Gastrocnemius medialis (tissue), 4 donors: ENCODE results near the gene SFTPA1. TPM values are rescaled to one million over a fixed set of nuclear protein-coding genes. Genes with fewer than 3 reads are reported as not detected.
"Not testable (repeated sequence)": the region's sequence is repeated elsewhere in the genome, so short reads cannot be mapped to it uniquely, and the experiment has no call there.

Experiments used
- ATAC-seq, 2 donors: fragments of 150-250 bp; one replicate each; pipeline ENCODE4 v1.9.1; 2016
- DNase-seq, 2 donors: peaks; one replicate each; pipeline ENCODE4 v3.0.0-alpha.2; 2019
- H3K27ac ChIP-seq, 4 donors: fragments of 200-600 bp; sonication (generic); 1 replicate in 1 of 4; 2 replicates in 3 of 4; pipeline ENCODE4 v1.5.1; 2016 to 2018; ENCODE audit warnings: mild to moderate bottlenecking in 2 of 4, moderate library complexity in 1 of 4
- H3K27me3 ChIP-seq, 3 donors: fragments of 200-600 bp; sonication (generic) in 2 of 3; 1 replicate in 1 of 3; 2 replicates in 2 of 3; pipeline versions ENCODE4 v1.5.1 to v1.6.0; 2016 to 2019; ENCODE audit warnings: mild to moderate bottlenecking in 1 of 3, moderate library complexity in 1 of 3
- H3K36me3 ChIP-seq, 2 donors: fragments of 200-600 bp; sonication (generic) in 1 of 2; one replicate each; pipeline ENCODE4 v1.5.1; 2017 to 2018
- H3K4me1 ChIP-seq, 2 donors: fragments of 200-600 bp; sonication (generic) in 1 of 2; one replicate each; pipeline ENCODE4 v1.5.1; 2016 to 2017; ENCODE audit warnings: mild to moderate bottlenecking in 2 of 2
- H3K4me3 ChIP-seq, 4 donors: fragments of 200-600 bp; sonication (generic) in 3 of 4; 1 replicate in 1 of 4; 2 replicates in 3 of 4; pipeline ENCODE4 v1.5.1; 2016 to 2019; ENCODE audit warnings: mild to moderate bottlenecking in 2 of 4
- H3K9me3 ChIP-seq, 3 donors: fragments of 200-600 bp; sonication (generic) in 2 of 3; 1 replicate in 1 of 3; 2 replicates in 2 of 3; pipeline ENCODE4 v1.5.1; 2016 to 2019
- POLR2A ChIP-seq, 2 donors: fragments of 450-650 bp; IDR thresholded peaks; one replicate each; pipeline ENCODE4 v1.6.1; 2017; ENCODE audit warnings: antibody characterized with exemption in 2 of 2, mild to moderate bottlenecking in 2 of 2, moderate library complexity in 2 of 2
- in situ Hi-C, 4 donors: fragments of 200-750 bp; cut with MboI; loops; one replicate each; pipeline versions ENCODE4 v1.15.0 to v1.8.0; 2017; ENCODE audit warnings: low sequenced_read_pairs in 4 of 4
- intact Hi-C: fragments of 100-400 bp; cut with DNase I; formaldehyde crosslinking; loops from one replicate; pipeline ENCODE4 v1.15.1; 2023; ENCODE audit warnings: low total_unique reads
- total RNA-seq, 4 donors: library from RNA; depleted of rRNA; stranded (reverse); fragments of >200 nt; gene quantifications; one replicate each; pipeline versions ENCODE4 v1.1.0 to v1.2.3, GENCODE V29; 2016
- TF ChIP-seq, protein P1 (sequence below), 5 experiments: fragments of 450-650 bp in 3 of 5; fragments of 200-600 bp in 2 of 5; sonication (generic) in 2 of 5; IDR thresholded peaks in 4 of 5; conservative IDR thresholded peaks in 1 of 5; 1 replicate in 4 of 5; 2 replicates in 1 of 5; pipeline ENCODE4 v1.5.1; 2016 to 2019; ENCODE audit warnings: antibody characterized with exemption in 5 of 5, mild to moderate bottlenecking in 3 of 5, moderate library complexity in 3 of 5

The SFTPA1 gene
- total RNA-seq, 4 donors from 2014 or later: not detected

DNA sequence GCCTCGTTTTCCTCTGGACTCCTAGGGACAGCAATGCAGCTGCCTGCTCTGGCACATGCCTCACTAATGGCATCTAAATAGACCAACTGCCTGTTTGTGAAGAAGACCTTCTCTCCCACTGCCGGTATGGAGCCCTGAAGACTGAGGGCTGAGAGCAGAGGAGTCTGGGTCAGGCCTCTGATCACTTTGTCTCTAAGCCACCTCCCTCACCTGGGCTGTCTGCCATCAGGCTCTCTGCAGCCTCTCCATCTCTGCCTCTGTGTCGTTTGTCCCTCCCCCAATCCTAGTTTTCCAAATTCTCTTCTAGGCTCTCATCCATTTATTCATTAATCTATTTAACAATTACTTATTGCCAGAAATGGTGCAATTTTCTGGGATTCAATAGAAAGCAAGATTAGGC, 15.2 kb upstream of the SFTPA1 start:
- no peak for ATAC-seq
- DNase-seq: no peak
- peaks cover 0 to 3% (median 0%) of the 10 kb centered on the region in 3 donors for H3K27me3 ChIP-seq
- TF ChIP-seq, protein P1, sequence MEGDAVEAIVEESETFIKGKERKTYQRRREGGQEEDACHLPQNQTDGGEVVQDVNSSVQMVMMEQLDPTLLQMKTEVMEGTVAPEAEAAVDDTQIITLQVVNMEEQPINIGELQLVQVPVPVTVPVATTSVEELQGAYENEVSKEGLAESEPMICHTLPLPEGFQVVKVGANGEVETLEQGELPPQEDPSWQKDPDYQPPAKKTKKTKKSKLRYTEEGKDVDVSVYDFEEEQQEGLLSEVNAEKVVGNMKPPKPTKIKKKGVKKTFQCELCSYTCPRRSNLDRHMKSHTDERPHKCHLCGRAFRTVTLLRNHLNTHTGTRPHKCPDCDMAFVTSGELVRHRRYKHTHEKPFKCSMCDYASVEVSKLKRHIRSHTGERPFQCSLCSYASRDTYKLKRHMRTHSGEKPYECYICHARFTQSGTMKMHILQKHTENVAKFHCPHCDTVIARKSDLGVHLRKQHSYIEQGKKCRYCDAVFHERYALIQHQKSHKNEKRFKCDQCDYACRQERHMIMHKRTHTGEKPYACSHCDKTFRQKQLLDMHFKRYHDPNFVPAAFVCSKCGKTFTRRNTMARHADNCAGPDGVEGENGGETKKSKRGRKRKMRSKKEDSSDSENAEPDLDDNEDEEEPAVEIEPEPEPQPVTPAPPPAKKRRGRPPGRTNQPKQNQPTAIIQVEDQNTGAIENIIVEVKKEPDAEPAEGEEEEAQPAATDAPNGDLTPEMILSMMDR (IDR thresholded peaks at IDR 0.05 in 4 of 5, conservative IDR thresholded peaks at IDR 0.05 in 1 of 5): no peak
- TF ChIP-seq POLR2A (IDR thresholded peaks at IDR 0.05): no peak
- H3K4me3 ChIP-seq: no peak overlapping the region
- H3K4me1 ChIP-seq: no peaks in the 10 kb centered on the region
- intact Hi-C loops (no loop called here), in situ Hi-C loops (no loop called here)
- H3K27ac ChIP-seq: no peak overlapping the region
- H3K9me3 ChIP-seq: peaks cover 0 to 7% (median 0%) of the 10 kb centered on the region in 3 donors
- no peaks in the 10 kb centered on the region for H3K36me3 ChIP-seq

DNA sequence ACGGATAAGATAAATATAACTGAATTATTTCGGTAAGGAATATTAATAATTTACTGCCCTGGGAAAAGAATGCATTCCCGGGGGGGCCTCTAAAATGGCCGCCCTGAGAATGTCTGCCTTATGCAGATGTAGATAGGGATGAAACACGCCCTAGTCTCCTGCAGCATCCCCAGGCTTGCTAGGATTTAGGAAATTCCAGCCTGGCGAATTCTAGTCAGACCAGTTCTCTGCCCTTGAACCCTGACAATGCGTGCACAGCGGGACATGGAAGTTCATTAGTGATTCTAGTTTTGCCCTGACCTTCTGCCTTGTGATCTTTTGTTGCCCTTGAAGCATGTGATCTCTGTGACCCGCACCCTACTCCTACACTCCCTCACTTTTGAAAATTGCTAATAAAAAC, 11.1 kb upstream of the SFTPA1 start:
- H3K4me1 ChIP-seq, DNase-seq, H3K4me3 ChIP-seq, H3K27me3 ChIP-seq, H3K27ac ChIP-seq, ATAC-seq, H3K9me3 ChIP-seq, in situ Hi-C loops, H3K36me3 ChIP-seq, intact Hi-C loops: not testable (repeated sequence)

DNA sequence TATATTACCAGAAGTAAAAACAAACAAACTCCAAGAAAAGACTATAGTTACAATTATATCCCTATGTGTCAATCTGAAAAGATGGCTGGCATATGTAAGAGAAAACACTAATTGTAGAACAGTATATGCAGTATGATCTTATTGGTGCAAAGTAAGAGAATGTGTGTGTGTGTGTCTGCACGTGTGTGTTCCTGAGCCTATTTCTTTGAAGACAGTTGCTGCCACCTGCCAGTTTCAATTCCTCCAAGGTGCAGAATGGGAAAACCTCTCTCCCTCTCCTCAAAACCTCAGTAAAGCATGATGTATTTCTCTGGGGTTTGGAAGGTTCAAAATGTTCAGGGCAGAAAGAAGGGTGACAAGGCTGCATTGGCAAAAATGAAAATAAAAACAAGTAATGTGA, 8.8 kb upstream of the SFTPA1 start:
- intact Hi-C loops: no loop called here
- Histone ChIP-seq H3K36me3 (no peaks in the 10 kb centered on the region), H3K27ac (no peak overlapping the region), H3K9me3 (peaks cover 0 to 7% (median 0%) of the 10 kb centered on the region in 3 donors), H3K4me3 (no peak overlapping the region), H3K27me3 (peaks cover 0 to 3% (median 0%) of the 10 kb centered on the region in 3 donors), H3K4me1 (no peaks in the 10 kb centered on the region)
- DNase-seq: no peak
- ATAC-seq: no peak
- in situ Hi-C loops: no loop called here
- no peak for TF ChIP-seq POLR2A (IDR thresholded peaks at IDR 0.05)
- TF ChIP-seq, protein P1 (IDR thresholded peaks at IDR 0.05 in 4 of 5, conservative IDR thresholded peaks at IDR 0.05 in 1 of 5): no peak

DNA sequence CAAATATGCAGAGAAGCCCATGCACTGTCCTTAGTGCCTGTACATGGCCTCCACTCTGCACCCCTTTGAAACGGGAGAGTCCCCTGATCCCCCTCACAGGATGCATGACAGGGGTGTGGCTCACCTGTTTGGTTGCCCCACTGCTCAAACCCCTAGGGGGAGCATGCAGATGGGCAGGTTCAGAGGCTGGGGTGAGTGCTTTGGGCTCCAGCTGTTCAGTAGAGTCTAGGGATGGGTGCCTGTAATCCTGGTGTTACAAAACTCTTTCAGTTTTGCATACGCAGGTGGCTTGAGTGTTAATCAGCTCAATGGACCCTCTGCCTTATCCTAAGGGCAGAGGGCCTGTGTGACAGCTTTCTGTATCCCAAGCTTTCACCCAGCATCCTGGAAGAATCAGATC, 7.8 kb upstream of the SFTPA1 start:
- in situ Hi-C loops: no loop called here
- H3K4me1 ChIP-seq: no peaks in the 10 kb centered on the region
- ATAC-seq (no peak), DNase-seq (no peak)
- no peak overlapping the region for H3K27ac ChIP-seq
- TF ChIP-seq, protein P1 (IDR thresholded peaks at IDR 0.05 in 4 of 5, conservative IDR thresholded peaks at IDR 0.05 in 1 of 5): no peak
- TF ChIP-seq POLR2A (IDR thresholded peaks at IDR 0.05): no peak
- H3K36me3 ChIP-seq: no peaks in the 10 kb centered on the region
- peaks cover 0 to 5% (median 0%) of the 10 kb centered on the region in 3 donors for H3K9me3 ChIP-seq
- intact Hi-C loops: no loop called here
- H3K27me3 ChIP-seq: peaks cover 0 to 2% (median 0%) of the 10 kb centered on the region in 3 donors
- no peak overlapping the region for H3K4me3 ChIP-seq

DNA sequence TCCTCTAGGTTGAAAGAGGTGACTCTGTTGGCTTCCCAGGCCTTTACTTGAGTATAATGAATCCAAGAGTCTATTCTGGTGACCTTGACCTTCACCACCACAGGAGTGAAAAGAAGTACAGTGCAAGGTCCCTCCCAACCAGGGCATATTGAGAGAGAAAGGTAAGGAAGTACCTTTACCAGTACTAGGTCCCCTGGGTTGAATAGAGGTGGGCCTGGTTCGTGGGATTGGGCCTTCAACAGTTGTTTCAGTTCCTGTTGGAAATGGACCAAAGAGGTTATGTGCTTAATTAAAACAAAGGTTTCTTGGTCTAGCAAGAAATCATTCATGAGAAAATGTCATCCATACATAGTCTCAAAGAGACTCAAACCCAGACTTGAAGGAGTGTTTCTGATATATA, 6.4 kb upstream of the SFTPA1 start:
- Histone ChIP-seq H3K4me3 (no peak overlapping the region), H3K27ac (no peak overlapping the region), H3K4me1 (no peaks in the 10 kb centered on the region), H3K36me3 (no peaks in the 10 kb centered on the region), H3K27me3 (no peaks in the 10 kb centered on the region), H3K9me3 (no peaks in the 10 kb centered on the region)
- no peak for ATAC-seq
- no peak for TF ChIP-seq POLR2A (IDR thresholded peaks at IDR 0.05)
- TF ChIP-seq, protein P1 (IDR thresholded peaks at IDR 0.05 in 4 of 5, conservative IDR thresholded peaks at IDR 0.05 in 1 of 5): no peak
- no peak for DNase-seq
- in situ Hi-C loops: no loop called here
- intact Hi-C loops: no loop called here
